Activated CD8-positive, alpha-beta memory T cell treated with anti-CD3 and anti-CD28 coated beads, Interleukin-2, amount 50 U/mL, for 24 hours (primary cell): Measurements from ENCODE around the gene PTK6.
"Not testable (repeated sequence)": the region's sequence is repeated elsewhere in the genome, so short reads cannot be mapped to it uniquely, and the experiment has no call there.

Source experiments
- DNase-seq: peaks from one replicate; pipeline ENCODE4 v3.0.0-alpha.2; 2020; ENCODE audit errors: extremely low read depth

PTK6 gene

GRCh38 chr20:63494420-63495166 is 42.6 kb downstream of the PTK6 start:
- no peak for DNase-seq

GRCh38 chr20:63494084-63494419 is 43.1 kb downstream of the PTK6 start:
- DNase-seq = no peak

GRCh38 chr20:63493563-63494020 is 43.6 kb downstream of the PTK6 start:
- no peak for DNase-seq

- no peak for DNase-seq
Measured at GRCh38 chr20:63492982-63493381, 44.2 kb downstream of the PTK6 start.

- no peak for DNase-seq
Measured at GRCh38 chr20:63492518-63492917, 44.7 kb downstream of the PTK6 start.

- no peak for DNase-seq
Measured at GRCh38 chr20:63491635-63492230, 45.4 kb downstream of the PTK6 start.

GRCh38 chr20:63491078-63491477 is 46.1 kb downstream of the PTK6 start:
- no peak for DNase-seq

GRCh38 chr20:63490416-63490815 is 46.8 kb downstream of the PTK6 start:
- DNase-seq = no peak

GRCh38 chr20:63488315-63489251 is 48.6 kb downstream of the PTK6 start:
- DNase-seq = no peak

- DNase-seq = no peak
Measured at GRCh38 chr20:63487781-63488241, 49.4 kb downstream of the PTK6 start.

- no peak for DNase-seq
Measured at GRCh38 chr20:63487116-63487764, 49.9 kb downstream of the PTK6 start.

GRCh38 chr20:63486300-63486855 is 50.8 kb downstream of the PTK6 start:
- DNase-seq = no peak

GRCh38 chr20:63484651-63485403 is 52.3 kb downstream of the PTK6 start:
- no peak for DNase-seq

GRCh38 chr20:63484236-63484635 is 52.9 kb downstream of the PTK6 start:
- DNase-seq = no peak

GRCh38 chr20:63483834-63484233 is 53.3 kb downstream of the PTK6 start:
- DNase-seq = no peak

GRCh38 chr20:63482021-63482587 is 55.1 kb downstream of the PTK6 start:
- no peak for DNase-seq

- no peak for DNase-seq
Measured at GRCh38 chr20:63481503-63481902, 55.7 kb downstream of the PTK6 start.

- not testable (repeated sequence) for DNase-seq
Measured at GRCh38 chr20:63479695-63480419, 57.3 kb downstream of the PTK6 start.

GRCh38 chr20:63478346-63479302 is 58.6 kb downstream of the PTK6 start:
- DNase-seq = no peak
